Measurements from ENCODE around the gene ZBTB47.

GRCh38 chr3:42690191-42690590 lies 36.7 kb downstream of the ZBTB47 start:
- no peak for TF ChIP-seq CTCF (optimal IDR thresholded peaks at IDR 0.05 in 1 of 3, IDR thresholded peaks at IDR 0.05 in 1 of 3, conservative IDR thresholded peaks at IDR 0.05 in 1 of 3; ENCODE audit: extremely low read depth in 1 of 3, insufficient read depth in 2 of 3, low read length in 3 of 3)
- no peak for TF ChIP-seq EZH2 (IDR thresholded peaks at IDR 0.05; ENCODE audit: low read length)
